NCI-H345 treated with DMSO at 0.1 percent for 48 hours (cell line): ENCODE results near the gene ASTN2.

Source experiments
- DNase-seq: peaks from one replicate; lab custom pipeline; 2025; ENCODE audit not compliant: unreplicated experiment; lab: John Stamatoyannopoulos, UW

ASTN2 gene, protein sequence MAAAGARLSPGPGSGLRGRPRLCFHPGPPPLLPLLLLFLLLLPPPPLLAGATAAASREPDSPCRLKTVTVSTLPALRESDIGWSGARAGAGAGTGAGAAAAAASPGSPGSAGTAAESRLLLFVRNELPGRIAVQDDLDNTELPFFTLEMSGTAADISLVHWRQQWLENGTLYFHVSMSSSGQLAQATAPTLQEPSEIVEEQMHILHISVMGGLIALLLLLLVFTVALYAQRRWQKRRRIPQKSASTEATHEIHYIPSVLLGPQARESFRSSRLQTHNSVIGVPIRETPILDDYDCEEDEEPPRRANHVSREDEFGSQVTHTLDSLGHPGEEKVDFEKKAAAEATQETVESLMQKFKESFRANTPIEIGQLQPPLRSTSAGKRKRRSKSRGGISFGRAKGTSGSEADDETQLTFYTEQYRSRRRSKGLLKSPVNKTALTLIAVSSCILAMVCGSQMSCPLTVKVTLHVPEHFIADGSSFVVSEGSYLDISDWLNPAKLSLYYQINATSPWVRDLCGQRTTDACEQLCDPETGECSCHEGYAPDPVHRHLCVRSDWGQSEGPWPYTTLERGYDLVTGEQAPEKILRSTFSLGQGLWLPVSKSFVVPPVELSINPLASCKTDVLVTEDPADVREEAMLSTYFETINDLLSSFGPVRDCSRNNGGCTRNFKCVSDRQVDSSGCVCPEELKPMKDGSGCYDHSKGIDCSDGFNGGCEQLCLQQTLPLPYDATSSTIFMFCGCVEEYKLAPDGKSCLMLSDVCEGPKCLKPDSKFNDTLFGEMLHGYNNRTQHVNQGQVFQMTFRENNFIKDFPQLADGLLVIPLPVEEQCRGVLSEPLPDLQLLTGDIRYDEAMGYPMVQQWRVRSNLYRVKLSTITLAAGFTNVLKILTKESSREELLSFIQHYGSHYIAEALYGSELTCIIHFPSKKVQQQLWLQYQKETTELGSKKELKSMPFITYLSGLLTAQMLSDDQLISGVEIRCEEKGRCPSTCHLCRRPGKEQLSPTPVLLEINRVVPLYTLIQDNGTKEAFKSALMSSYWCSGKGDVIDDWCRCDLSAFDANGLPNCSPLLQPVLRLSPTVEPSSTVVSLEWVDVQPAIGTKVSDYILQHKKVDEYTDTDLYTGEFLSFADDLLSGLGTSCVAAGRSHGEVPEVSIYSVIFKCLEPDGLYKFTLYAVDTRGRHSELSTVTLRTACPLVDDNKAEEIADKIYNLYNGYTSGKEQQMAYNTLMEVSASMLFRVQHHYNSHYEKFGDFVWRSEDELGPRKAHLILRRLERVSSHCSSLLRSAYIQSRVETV (N-terminal part only)

DNA sequence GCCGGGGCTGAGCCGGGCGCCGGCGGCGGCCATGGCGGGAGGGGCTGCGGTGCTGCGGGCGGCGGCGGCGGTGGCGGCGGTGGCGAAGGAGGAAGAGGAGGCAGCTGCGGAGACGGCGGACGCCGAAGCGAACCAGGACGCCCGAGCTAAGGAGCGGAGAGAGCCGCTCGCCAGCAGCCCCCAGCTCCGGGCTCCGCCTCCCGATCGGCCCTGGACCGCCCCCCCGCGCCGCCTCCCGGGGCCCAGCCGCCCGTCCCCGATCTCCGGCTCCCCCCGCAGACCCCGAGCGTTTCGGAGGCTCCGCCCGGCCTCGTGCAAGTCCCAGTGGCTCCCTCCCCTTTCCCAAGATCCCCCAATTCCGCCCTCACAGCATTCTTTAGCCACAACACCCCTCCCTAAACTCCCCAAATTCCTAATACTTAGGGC is at the start of gene ASTN2:
Gene ASTN2 (minus strand): TSS at position 152 of the 426 bp plus-strand sequence. CDS start 119 bp downstream, at position 33.
- no peak for DNase-seq

DNA sequence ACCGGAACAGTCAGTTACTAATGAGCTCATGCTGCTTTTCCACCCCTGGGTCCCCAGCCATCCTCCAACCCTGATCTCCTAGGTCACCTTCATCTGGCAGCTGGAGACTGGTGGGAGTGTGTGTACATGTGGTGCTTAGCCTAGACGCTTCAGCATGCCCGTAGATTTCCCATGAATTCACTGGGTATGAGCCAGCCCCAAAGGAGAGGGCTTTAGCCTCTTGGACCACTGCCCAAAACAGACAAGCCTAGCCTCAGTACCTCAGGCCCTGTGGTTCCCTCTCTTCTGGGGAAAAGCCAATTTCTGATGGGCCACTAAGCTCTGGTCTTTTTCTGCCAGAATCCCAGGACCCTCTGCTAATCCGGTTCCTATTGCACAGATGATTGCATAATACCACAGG is 48.0 kb upstream of the ASTN2 start:
- no peak for DNase-seq

DNA sequence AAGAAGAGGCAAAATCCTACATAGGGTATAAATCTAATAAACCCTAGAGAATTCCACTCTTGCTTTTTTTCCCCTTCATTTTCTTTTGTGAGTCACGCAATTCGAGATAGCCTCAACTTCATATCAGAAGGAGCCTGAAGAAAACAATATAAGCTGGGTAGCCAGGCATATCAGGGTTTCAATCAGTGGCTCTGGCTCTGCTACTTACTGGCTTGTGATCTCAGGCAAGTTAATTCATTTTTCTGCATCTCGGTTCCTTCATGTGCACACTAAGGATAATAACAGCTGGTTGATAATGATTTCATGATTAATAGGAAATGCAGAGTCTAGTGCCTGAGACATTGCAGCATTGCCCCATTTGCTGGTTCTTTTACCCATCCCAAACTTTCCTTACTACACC is 46.5 kb upstream of the ASTN2 start:
- no peak for DNase-seq

GRCh38 chr9:117460743-117461142 is 45.9 kb upstream of the ASTN2 start:
- no peak for DNase-seq

DNA sequence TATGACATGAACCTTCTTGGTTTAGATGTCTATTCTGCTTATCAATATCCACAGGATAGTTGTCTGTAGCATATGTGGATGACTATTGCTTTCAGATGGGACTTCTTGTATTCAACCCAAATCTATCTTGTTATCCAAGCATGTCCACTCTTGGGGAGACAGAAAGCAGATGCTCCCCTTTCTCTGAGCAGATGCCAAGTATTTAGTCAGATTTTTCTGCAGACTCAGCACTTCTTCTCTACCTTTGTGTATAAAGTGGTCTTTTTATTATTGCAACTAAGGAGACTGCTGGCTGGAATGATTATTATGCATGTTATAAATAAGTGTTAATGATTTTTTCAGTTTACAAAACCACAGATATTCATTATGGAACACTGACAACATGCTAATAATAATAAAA is 45.1 kb upstream of the ASTN2 start:
- no peak for DNase-seq

DNA sequence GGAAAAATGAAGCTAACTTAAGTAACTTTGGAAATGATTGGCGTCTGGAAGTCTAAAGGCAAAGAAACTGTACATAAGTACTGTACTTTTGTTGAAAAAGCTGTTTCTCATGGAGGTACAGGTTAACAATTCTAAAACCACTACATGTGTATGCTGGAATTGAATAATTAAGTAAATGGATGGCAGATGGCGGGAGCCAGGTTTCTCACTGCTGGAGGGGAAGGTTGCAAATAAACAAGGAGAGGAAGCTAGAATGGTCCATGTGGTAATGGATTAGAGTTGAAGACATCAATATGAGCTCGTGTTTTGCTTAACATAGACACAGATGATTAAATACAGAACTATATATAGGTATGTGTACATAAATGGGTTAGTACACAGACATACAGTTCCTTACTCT is 43.2 kb upstream of the ASTN2 start:
- no peak for DNase-seq

- no peak for DNase-seq
Measured at GRCh38 chr9:117454711-117455110, 39.9 kb upstream of the ASTN2 start.

DNA sequence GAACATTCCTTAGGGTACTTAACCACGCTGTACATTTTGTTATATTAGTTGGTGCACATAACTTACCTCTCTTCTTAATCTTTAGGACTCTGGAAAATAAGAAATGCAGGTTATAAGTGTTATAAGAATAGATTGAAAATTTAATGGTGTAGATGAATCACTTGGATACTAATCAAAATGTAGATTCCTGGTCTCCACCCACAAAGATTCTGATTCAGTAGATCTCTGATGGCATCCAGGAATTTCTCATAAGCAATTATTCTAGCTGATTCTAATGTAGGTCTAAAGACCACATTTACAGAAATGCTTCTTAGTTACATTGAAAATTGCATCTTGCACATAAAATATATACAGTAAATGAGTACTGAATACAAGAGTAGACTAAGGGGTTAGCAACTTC is 38.9 kb upstream of the ASTN2 start:
- no peak for DNase-seq

- DNase-seq: no peak
Measured at GRCh38 chr9:117451311-117451710, 36.5 kb upstream of the ASTN2 start.

- no peak for DNase-seq
Measured at GRCh38 chr9:117448066-117448465, 33.2 kb upstream of the ASTN2 start.

- DNase-seq: no peak
Measured at GRCh38 chr9:117445631-117446030, 30.8 kb upstream of the ASTN2 start.

DNA sequence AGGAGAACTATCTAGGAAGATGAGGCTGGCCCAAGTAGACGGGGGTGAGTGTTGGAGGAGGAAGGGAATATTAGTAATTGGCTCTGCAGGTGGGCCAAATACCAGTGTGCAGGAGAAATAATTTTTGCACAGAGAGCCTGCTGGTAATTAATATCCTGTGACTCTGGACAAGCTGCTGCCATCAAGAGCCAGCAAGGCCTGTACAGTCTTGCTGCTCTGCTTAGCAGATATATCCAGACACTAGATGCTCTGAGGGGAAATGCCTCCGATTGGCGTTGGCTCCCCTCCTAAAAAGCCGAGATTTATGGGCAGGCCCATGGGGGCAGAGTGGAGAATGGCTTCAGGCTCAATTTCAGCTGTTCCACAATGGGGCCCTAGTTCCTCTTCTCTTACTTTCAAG is 29.6 kb upstream of the ASTN2 start:
- no peak for DNase-seq

- no peak for DNase-seq
Measured at GRCh38 chr9:117437283-117437682, 22.4 kb upstream of the ASTN2 start.

DNA sequence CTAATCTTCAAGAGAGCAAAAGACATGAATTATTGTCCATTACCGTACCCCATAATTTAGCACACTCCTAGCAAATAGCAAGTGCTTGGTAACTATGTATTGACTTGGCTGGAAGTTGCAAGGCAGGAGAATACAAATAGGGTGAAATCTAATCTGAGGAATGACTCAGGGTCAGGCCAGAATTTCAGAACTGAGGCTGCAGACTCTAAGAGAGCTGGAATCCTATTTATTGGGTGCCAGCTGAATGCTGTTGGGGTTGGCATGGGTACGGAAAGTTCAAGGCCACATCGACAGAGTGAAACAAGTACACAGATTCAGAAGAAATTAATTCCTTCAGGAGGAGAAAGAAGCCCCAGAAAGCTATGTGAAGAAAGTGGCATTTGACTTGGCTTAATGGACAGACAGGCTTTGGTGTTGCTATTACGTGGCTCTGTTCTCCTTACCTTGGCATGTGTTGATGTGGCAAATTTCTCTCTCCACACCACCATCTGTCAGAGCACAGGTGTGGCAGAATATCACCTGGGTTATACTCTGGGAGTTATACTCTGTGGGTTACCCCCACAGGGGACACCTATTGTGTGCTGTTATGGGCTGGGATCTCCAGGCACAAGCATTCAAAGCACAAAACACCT is 20.9 kb upstream of the ASTN2 start:
- DNase-seq: no peak

DNA sequence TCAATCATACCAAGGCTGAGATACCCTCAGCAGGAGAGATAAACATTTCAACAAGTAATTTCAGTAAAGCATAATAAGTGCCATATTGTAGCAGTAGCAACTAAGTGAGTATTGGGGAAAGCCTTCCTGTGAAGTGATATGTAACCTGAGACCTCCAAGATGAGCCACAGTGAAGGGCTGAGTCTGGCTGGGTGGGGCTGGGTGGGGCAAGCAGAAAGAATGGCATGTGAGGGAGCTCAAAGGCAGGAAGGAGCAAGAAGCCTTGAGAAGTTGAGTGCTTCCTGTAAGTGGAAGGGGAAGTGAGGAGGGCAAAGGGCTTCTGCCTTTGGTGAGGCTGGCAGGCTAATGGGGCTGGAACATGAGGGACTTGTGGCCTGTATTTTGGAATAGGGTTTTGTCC is 19.7 kb upstream of the ASTN2 start:
- DNase-seq: no peak

DNA sequence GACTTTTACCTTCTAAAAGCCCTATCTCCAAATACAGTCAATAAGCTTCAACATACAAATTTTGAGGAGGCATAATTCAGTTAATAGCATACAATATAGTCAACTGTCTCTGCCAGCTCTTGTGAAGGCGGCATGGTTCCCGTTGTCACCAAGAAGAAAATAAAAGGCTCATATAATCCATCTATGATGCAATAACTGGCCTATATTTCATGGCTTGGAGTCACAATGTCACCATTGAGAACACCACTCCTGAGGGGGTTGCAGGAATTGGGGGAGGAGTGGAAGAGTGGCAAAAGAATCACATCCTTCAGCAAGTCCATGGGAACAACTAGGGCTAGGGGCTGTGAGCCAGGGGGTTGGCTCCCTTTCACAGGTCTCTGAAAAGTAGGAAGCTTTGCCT is 16.0 kb upstream of the ASTN2 start:
- DNase-seq: no peak

- DNase-seq: no peak
Measured at GRCh38 chr9:117427357-117427913, 12.6 kb upstream of the ASTN2 start.

- DNase-seq: no peak
Measured at GRCh38 chr9:117425566-117425965, 10.7 kb upstream of the ASTN2 start.

DNA sequence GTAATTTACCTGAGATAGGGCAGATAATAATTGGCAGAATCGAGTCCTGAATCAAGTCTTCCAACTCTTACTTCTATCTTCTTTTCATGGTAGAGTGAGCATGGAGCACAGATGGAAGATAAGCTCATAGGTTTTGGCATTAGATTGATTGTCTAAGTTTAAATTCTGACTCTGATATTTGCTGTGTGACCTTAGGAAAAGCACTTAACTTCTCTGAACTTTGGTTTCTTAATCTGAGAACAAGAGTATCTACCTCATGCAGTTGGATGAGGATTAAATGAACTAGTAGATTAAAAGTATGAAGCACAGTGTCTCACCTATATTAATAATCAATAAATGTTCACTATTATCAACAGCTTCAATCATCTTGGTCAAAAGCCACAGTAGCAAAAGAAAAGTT is 9.4 kb upstream of the ASTN2 start:
- DNase-seq: no peak

- no peak for DNase-seq
Measured at GRCh38 chr9:117418111-117418510, 3.3 kb upstream of the ASTN2 start.

DNA sequence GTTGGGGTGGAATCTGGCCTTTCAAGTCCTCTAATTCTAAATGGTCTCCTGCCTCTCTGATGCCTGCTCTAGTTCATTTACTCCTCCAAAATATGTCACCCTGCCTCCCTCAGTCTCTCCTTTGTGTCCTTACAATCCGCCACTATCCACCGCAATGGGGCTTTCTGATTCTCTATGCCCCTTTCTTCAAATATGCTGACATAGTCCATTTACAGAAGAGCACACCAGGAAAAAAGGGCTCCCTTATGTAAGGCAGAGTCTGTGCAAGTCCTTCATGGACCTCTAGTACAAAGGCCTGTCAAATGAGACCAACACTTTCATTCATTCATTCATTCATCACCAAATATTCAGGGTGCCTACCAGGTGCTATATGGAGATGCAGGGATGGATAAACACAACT is 2.0 kb upstream of the ASTN2 start:
- DNase-seq: no peak
